ENCODE data around the gene CXCL17.

The CXCL17 gene

DNA sequence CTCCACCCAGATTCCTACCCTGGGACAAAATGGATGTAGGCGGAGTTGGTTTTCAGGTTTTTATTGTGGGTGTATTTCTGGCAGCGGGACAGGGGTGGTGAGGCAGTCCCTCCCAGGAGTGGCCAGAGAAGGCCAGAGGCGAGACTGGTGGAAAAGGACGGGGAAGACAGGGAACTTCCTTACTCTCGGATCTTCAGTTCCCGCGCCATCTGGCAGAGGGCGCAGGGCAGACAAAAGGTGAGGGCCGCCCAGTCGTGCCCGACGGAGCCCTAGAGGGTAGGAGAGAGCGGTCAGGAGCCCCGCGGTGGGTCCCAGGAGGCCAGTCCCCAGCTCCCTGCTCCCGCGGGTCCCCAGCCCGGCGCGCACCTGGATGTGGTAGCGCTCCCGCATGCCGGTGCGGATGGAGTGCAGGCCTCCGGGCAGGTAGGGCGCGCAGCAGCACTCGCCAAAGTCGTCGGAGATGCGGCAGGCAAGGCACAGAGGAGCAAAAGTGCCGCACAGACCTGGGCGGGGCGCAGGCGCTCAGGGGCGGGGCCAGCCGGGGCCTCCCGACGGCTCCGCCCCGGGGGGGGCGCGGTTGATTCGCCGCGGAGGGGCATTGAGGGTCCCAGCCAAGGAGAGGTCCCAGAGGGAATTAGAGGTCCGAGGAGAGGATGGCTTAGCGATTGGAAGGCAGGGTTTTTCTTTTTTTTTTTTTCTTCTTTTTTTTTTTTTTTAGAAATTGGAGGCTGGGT is 55.6 kb downstream of the CXCL17 start:
- Histone ChIP-seq H3K27ac (peak overlapping the region; percentile 84), H3K4me3 (ENCODE audit: low read depth, low read length) (peak overlapping the region; percentile 71), H3K9me3 (ENCODE audit: severe bottlenecking) (no peaks in the 10 kb centered on the region), H3K36me3 (no peaks in the 10 kb centered on the region), H3K27me3 (ENCODE audit: insufficient read depth, low read depth, severe bottlenecking) (no peaks in the 10 kb centered on the region)
- TF ChIP-seq, protein P1, sequence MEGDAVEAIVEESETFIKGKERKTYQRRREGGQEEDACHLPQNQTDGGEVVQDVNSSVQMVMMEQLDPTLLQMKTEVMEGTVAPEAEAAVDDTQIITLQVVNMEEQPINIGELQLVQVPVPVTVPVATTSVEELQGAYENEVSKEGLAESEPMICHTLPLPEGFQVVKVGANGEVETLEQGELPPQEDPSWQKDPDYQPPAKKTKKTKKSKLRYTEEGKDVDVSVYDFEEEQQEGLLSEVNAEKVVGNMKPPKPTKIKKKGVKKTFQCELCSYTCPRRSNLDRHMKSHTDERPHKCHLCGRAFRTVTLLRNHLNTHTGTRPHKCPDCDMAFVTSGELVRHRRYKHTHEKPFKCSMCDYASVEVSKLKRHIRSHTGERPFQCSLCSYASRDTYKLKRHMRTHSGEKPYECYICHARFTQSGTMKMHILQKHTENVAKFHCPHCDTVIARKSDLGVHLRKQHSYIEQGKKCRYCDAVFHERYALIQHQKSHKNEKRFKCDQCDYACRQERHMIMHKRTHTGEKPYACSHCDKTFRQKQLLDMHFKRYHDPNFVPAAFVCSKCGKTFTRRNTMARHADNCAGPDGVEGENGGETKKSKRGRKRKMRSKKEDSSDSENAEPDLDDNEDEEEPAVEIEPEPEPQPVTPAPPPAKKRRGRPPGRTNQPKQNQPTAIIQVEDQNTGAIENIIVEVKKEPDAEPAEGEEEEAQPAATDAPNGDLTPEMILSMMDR (IDR thresholded peaks at IDR 0.05; ENCODE audit: low read depth, low read length), result peak; percentile 66
- peak; percentile 89 for DNase-seq

DNA sequence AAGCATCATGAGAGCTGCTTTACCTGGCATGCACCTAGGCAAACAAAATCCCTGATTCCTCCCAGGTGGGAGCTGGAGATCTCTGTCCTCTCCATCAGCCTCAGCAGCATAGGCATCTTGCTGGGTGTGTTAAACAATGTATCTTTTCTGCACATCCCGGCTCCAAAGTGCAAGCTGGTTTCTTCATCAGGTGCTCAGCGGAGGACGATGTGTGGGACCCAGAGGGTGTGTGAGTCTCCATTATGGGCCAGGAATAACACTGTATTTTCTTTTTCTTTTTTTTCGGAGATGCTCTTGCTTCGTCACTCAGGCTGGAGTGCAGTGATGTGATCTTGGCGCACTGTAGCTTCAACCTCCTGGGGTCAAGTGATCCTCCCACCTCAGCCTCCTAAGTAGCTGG is 62.6 kb downstream of the CXCL17 start:
- no peak overlapping the region for H3K4me3 ChIP-seq (ENCODE audit: low read depth, low read length)
- H3K9me3 ChIP-seq (ENCODE audit: severe bottlenecking), result no peaks in the 10 kb centered on the region
- H3K27me3 ChIP-seq (ENCODE audit: insufficient read depth, low read depth, severe bottlenecking), result no peaks in the 10 kb centered on the region
- TF ChIP-seq, protein P1 (IDR thresholded peaks at IDR 0.05; ENCODE audit: low read depth, low read length), result no peak
- H3K27ac ChIP-seq, result no peak overlapping the region
- no peaks in the 10 kb centered on the region; the same call in 1 of the 2 replicates for H3K36me3 ChIP-seq
- DNase-seq, result no peak
